GM12878 (cell line): ENCODE measurements around the gene TGFBRAP1. TPM values are rescaled to one million over a fixed set of nuclear protein-coding genes. Genes with fewer than 3 reads are reported as not detected.

Experiments used
- BCL3 ChIP-seq: IDR thresholded peaks from 2 replicates; pipeline ENCODE4 v1.6.1; 2011; ENCODE audit warnings: borderline replicate concordance, low read depth, mild to moderate bottlenecking, moderate library complexity, low read length; ENCODE audit not compliant: insufficient read depth, poor library complexity, severe bottlenecking
- BHLHE40 ChIP-seq, 2 experiments: fragments of 450-650 bp in 1 of 2; IDR thresholded peaks; 2 replicates each; pipeline ENCODE4 v1.6.1; 2011 to 2017; ENCODE audit warnings: low read depth in 2 of 2, borderline replicate concordance in 1 of 2, improper control_type of control experiment in 1 of 2, low read length in 1 of 2, mild to moderate bottlenecking in 1 of 2
- BMI1 ChIP-seq: fragments of 450-650 bp; IDR thresholded peaks from 2 replicates; pipeline ENCODE4 v1.6.1; 2016; ENCODE audit warnings: mild to moderate bottlenecking, moderate library complexity, borderline replicate concordance
- CBFB ChIP-seq: IDR thresholded peaks from 2 replicates; pipeline ENCODE4 v1.6.1; 2016; ENCODE audit warnings: antibody characterized with exemption, low read depth
- CREB1 ChIP-seq: IDR thresholded peaks from 2 replicates; pipeline ENCODE4 v1.6.1; 2012; ENCODE audit warnings: low read depth, mild to moderate bottlenecking, inconsistent platforms
- CREM ChIP-seq: IDR thresholded peaks from 2 replicates; pipeline ENCODE4 v1.6.1; 2014; ENCODE audit warnings: antibody characterized with exemption, low read depth
- E2F8 ChIP-seq: fragments of 450-650 bp; IDR thresholded peaks from 2 replicates; pipeline ENCODE4 v1.6.1; 2018; ENCODE audit warnings: mild to moderate bottlenecking, low read depth, moderate library complexity; ENCODE audit not compliant: partially characterized antibody
- EZH2 ChIP-seq: IDR thresholded peaks from 2 replicates; pipeline ENCODE4 v1.6.1; 2012; ENCODE audit warnings: low read depth, mild to moderate bottlenecking, control low read depth, inconsistent platforms, low read length, borderline replicate concordance; ENCODE audit not compliant: control insufficient read depth
- FOXK2 ChIP-seq: fragments of 450-650 bp; IDR thresholded peaks from 2 replicates; pipeline ENCODE4 v1.6.1; 2017; ENCODE audit warnings: mild to moderate bottlenecking, moderate library complexity
- HCFC1 ChIP-seq: fragments of 150-350 bp; IDR thresholded peaks from 2 replicates; pipeline ENCODE4 v1.6.1; 2014; ENCODE audit warnings: low read length
- KAT2A ChIP-seq: conservative IDR thresholded peaks from 2 replicates; pipeline ENCODE4 v1.6.1; 2011; ENCODE audit warnings: low read depth, low read length; ENCODE audit not compliant: control insufficient read depth
- KDM1A ChIP-seq: fragments of 200-600 bp; sonication (generic); IDR thresholded peaks from 2 replicates; pipeline ENCODE4 v1.6.1; 2016; ENCODE audit warnings: borderline replicate concordance
- MTA2 ChIP-seq: fragments of 450-650 bp; IDR thresholded peaks from 2 replicates; pipeline ENCODE4 v1.6.1; 2016; ENCODE audit warnings: low read depth, mild to moderate bottlenecking, moderate library complexity
- MTA3 ChIP-seq: IDR thresholded peaks from 2 replicates; pipeline ENCODE4 v1.6.1; 2012; ENCODE audit warnings: low read length, inconsistent platforms, borderline replicate concordance
- MYC ChIP-seq: IDR thresholded peaks from 2 replicates; pipeline ENCODE4 v1.6.1; 2011; ENCODE audit warnings: mild to moderate bottlenecking, low read length, moderate library complexity, inconsistent platforms; ENCODE audit not compliant: insufficient read depth, insufficient replicate concordance, insufficient read length, severe bottlenecking
- NFXL1 ChIP-seq: fragments of 450-650 bp; IDR thresholded peaks from 2 replicates; pipeline ENCODE4 v1.6.1; 2017; ENCODE audit warnings: antibody characterized with exemption, mild to moderate bottlenecking, borderline replicate concordance
- NFYB ChIP-seq: IDR thresholded peaks from 2 replicates; pipeline ENCODE4 v1.6.1; 2011; ENCODE audit warnings: low read depth, mild to moderate bottlenecking, low read length, improper control_type of control experiment, moderate library complexity; ENCODE audit not compliant: insufficient read depth
- NR2F1 ChIP-seq: fragments of 450-650 bp; conservative IDR thresholded peaks from 2 replicates; pipeline ENCODE4 v1.6.1; 2017; ENCODE audit warnings: mild to moderate bottlenecking
- POLR2AphosphoS2 ChIP-seq: IDR thresholded peaks from 2 replicates; pipeline ENCODE4 v1.6.1; 2011; ENCODE audit warnings: low read depth, mild to moderate bottlenecking, low read length, improper control_type of control experiment, moderate library complexity
- POLR2AphosphoS5 ChIP-seq: IDR thresholded peaks from 2 replicates; pipeline ENCODE4 v1.6.1; 2011; ENCODE audit warnings: mild to moderate bottlenecking, low read length, inconsistent platforms
- RB1 ChIP-seq: fragments of 450-650 bp; formaldehyde crosslinking; IDR thresholded peaks from 2 replicates; pipeline ENCODE4 v1.6.1; 2017; ENCODE audit warnings: mild to moderate bottlenecking, borderline replicate concordance
- SIX5 ChIP-seq: IDR thresholded peaks from 2 replicates; pipeline ENCODE4 v1.6.1; 2011; ENCODE audit warnings: mild to moderate bottlenecking, low read depth, low read length, moderate library complexity; ENCODE audit not compliant: severe bottlenecking
- SMC3 ChIP-seq: IDR thresholded peaks from 2 replicates; pipeline ENCODE4 v1.6.1; 2011; ENCODE audit warnings: low read length, improper control_type of control experiment, borderline replicate concordance
- SPI1 ChIP-seq: IDR thresholded peaks from 2 replicates; pipeline ENCODE4 v1.6.1; 2011; ENCODE audit warnings: low read depth, mild to moderate bottlenecking, low read length, moderate library complexity, borderline replicate concordance; ENCODE audit not compliant: insufficient read depth
- SREBF2 ChIP-seq: IDR thresholded peaks from 2 replicates; pipeline ENCODE4 v1.6.1; 2012; ENCODE audit warnings: mild to moderate bottlenecking, low read length
- YY1 ChIP-seq: IDR thresholded peaks from 2 replicates; pipeline ENCODE4 v1.6.1; 2011; ENCODE audit warnings: low read depth, mild to moderate bottlenecking, low read length
- ZBED1 ChIP-seq: IDR thresholded peaks from 2 replicates; pipeline ENCODE4 v1.6.1; 2016; ENCODE audit warnings: borderline replicate concordance
- ZBTB33 ChIP-seq: fragments of 450-650 bp; IDR thresholded peaks from 2 replicates; pipeline ENCODE4 v1.6.1; 2017; ENCODE audit warnings: mild to moderate bottlenecking
- polyA plus RNA-seq, 11 experiments: library from polyadenylated mRNA; depleted of rRNA in 4 of 11; unstranded in 6 of 11; stranded (reverse) in 5 of 11; fragments of >200 nt; fragmentation: Nextera tagmentation in 4 of 11; fragmentation: Illumina TruSeq in 1 of 11; extraction: Ambion mirVana in 4 of 11; extraction: Trizol in 1 of 11; gene quantifications; 1 replicate in 1 of 11; 2 replicates in 10 of 11; pipeline versions ENCODE4 v1.2.1 to v1.2.3, GENCODE V29; 2011 to 2016; ENCODE audit warnings: inconsistent platforms in 2 of 11, missing spikeins in 2 of 11, low read depth in 1 of 11
- total RNA-seq, 4 experiments: library from RNA; depleted of rRNA in 3 of 4; stranded (reverse); fragments of >200 nt in 3 of 4; fragmentation: Illumina TruSeq in 1 of 4; extraction: Trizol in 1 of 4; gene quantifications; 2 replicates each; pipeline versions ENCODE4 v1.2.1 to v1.2.3, GENCODE V29; 2013 to 2021

Gene TGFBRAP1
- total and polyA plus RNA-seq, 10 of the 15 experiments (the other 5 are each of a cell fraction or from before 2014, with no cell fraction given) = 7.9 to 37.4 (median 23.7) TPM

- TF ChIP-seq MYC = no peak
- no peak for TF ChIP-seq NFYB
- no peak for TF ChIP-seq NFXL1
- TF ChIP-seq SMC3 = peak; percentile 34; the same call in 1 of the 2 replicates
- no peak for TF ChIP-seq RB1
- no peak for TF ChIP-seq MTA3
- no peak for TF ChIP-seq HCFC1
- TF ChIP-seq CREM = no peak
- TF ChIP-seq POLR2AphosphoS5 = no peak
- TF ChIP-seq CREB1 = no peak
- no peak for TF ChIP-seq SREBF2
- TF ChIP-seq EZH2 = no peak
- no peak for TF ChIP-seq E2F8
- no peak for TF ChIP-seq CBFB
- TF ChIP-seq ZBTB33 = no peak
- no peak for TF ChIP-seq POLR2AphosphoS2
- no peak for TF ChIP-seq KDM1A
- peak; percentile 77; the same call in 1 of the 2 replicates for TF ChIP-seq SPI1
- peak; percentile 76; the same call in 1 of the 2 replicates for TF ChIP-seq YY1
- no peak for TF ChIP-seq MTA2
- TF ChIP-seq SIX5 = no peak
- TF ChIP-seq BHLHE40 (IDR thresholded peaks at IDR 0.05; ENCODE audit: borderline replicate concordance in 1 of 2, low read depth in 2 of 2, low read length in 1 of 2) = peak; percentile 88 to 92
- TF ChIP-seq BMI1 = no peak
- TF ChIP-seq KAT2A = no peak
- no peak for TF ChIP-seq ZBED1
- TF ChIP-seq NR2F1 = no peak
- TF ChIP-seq FOXK2 = no peak
- TF ChIP-seq BCL3 = no peak
These were observed 41.8 kb downstream of the TGFBRAP1 start (continued) for GRCh38 chr2:105287692-105288091.
